ENCODE measurements around the gene FOXS1.

DNA sequence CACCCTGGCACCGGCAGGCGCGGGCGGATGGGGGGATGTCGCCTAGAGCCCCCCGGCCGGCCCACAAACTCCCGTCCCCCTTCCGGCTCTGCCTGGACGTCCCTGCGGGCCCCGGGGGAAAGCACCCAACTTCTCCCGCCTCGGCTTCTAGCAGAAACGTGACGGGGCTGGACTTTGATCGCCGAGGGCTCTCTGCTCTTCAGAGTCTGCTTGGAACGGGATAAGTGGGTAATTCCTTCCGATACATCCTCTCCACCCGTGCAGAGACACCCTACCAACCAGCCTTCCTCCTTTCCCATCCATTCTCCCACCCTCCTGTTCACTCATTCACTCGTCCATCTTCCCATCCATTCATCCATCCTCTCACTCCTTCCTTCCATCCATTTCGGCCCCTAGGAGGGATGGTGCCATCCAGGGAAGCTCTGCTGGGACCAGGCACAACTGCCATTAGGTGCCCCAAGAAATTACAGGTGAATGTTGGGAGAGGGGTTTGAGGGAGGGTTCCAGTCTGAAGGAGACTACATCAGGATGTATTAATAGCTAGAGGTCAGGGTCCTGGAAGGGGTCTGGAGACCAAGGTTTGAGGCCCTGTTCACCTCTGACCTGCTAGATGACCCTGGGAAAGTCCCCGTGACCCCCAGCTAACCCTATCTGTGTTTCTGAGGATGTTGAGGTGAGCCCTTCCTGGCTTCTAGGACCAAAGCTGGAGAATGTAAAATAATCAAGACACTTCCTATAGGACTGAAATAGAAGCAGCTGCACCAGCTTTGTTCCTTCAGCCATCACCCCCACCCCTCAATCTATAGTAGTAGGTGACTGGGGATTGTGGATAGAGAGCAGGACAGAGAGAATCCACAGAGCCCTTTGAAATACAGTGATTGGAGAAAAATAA is 25.6 kb upstream of the FOXS1 start:
- TF ChIP-seq, protein P1, sequence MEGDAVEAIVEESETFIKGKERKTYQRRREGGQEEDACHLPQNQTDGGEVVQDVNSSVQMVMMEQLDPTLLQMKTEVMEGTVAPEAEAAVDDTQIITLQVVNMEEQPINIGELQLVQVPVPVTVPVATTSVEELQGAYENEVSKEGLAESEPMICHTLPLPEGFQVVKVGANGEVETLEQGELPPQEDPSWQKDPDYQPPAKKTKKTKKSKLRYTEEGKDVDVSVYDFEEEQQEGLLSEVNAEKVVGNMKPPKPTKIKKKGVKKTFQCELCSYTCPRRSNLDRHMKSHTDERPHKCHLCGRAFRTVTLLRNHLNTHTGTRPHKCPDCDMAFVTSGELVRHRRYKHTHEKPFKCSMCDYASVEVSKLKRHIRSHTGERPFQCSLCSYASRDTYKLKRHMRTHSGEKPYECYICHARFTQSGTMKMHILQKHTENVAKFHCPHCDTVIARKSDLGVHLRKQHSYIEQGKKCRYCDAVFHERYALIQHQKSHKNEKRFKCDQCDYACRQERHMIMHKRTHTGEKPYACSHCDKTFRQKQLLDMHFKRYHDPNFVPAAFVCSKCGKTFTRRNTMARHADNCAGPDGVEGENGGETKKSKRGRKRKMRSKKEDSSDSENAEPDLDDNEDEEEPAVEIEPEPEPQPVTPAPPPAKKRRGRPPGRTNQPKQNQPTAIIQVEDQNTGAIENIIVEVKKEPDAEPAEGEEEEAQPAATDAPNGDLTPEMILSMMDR (conservative IDR thresholded peaks at IDR 0.05; ENCODE audit: low read depth, low read length), result no peak
- peak; percentile 1 for TF ChIP-seq EZH2 (IDR thresholded peaks at IDR 0.05; ENCODE audit: low read length, unreplicated experiment)
